ENCODE measurements around the gene EIF1.
"Not testable (repeated sequence)": the region's sequence is repeated elsewhere in the genome, so short reads cannot be mapped to it uniquely, and the experiment has no call there.

EIF1 gene

GRCh38 chr17:41695134-41695661 is 6.5 kb downstream of the EIF1 start:
- no peak overlapping the region for H3K27ac Mint-ChIP-seq
- no peak for DNase-seq (ENCODE audit: low spot score)
- no peak overlapping the region for H3K4me3 Mint-ChIP-seq
- H3K36me3 Mint-ChIP-seq (ENCODE audit: low read depth), result peaks cover 42% of the 10 kb centered on the region
- H3K9me3 Mint-ChIP-seq, result no peaks in the 10 kb centered on the region
- no peaks in the 10 kb centered on the region for H3K27me3 Mint-ChIP-seq (ENCODE audit: low read depth)
- peaks cover 26% of the 10 kb centered on the region for H3K4me1 Mint-ChIP-seq (ENCODE audit: low read depth)

- Mint-ChIP-seq H3K9me3 (no peaks in the 10 kb centered on the region), H3K4me3 (no peak overlapping the region), H3K27me3 (ENCODE audit: low read depth) (peaks cover 1% of the 10 kb centered on the region), H3K36me3 (ENCODE audit: low read depth) (peaks cover 32% of the 10 kb centered on the region), H3K4me1 (ENCODE audit: low read depth) (peaks cover 21% of the 10 kb centered on the region), H3K27ac (peak overlapping the region; percentile 78)
- DNase-seq (ENCODE audit: low spot score), result peak; percentile 49
These were observed 7.5 kb downstream of the EIF1 start for GRCh38 chr17:41695954-41696757.

- Mint-ChIP-seq H3K4me3 (no peak overlapping the region), H3K36me3 (ENCODE audit: low read depth) (peaks cover 21% of the 10 kb centered on the region), H3K4me1 (ENCODE audit: low read depth) (peaks cover 15% of the 10 kb centered on the region), H3K9me3 (no peaks in the 10 kb centered on the region), H3K27ac (no peak overlapping the region), H3K27me3 (ENCODE audit: low read depth) (peaks cover 6% of the 10 kb centered on the region)
- DNase-seq (ENCODE audit: low spot score), result no peak
These were observed 8.7 kb downstream of the EIF1 start for GRCh38 chr17:41697122-41697962.

GRCh38 chr17:41700843-41701242 is 12.2 kb downstream of the EIF1 start:
- not testable (repeated sequence) for H3K4me3 Mint-ChIP-seq; DNase-seq (ENCODE audit: low spot score); H3K27me3 Mint-ChIP-seq (ENCODE audit: low read depth); H3K36me3 Mint-ChIP-seq (ENCODE audit: low read depth); H3K9me3 Mint-ChIP-seq; H3K27ac Mint-ChIP-seq
- H3K4me1 Mint-ChIP-seq (ENCODE audit: low read depth), result peaks cover 11% of the 10 kb centered on the region

- Mint-ChIP-seq H3K27ac (no peak overlapping the region), H3K4me1 (ENCODE audit: low read depth) (peaks cover 2% of the 10 kb centered on the region), H3K27me3 (ENCODE audit: low read depth) (peaks cover 13% of the 10 kb centered on the region), H3K36me3 (ENCODE audit: low read depth) (no peaks in the 10 kb centered on the region), H3K4me3 (no peak overlapping the region), H3K9me3 (no peaks in the 10 kb centered on the region)
- no peak for DNase-seq (ENCODE audit: low spot score)
These were observed 14.0 kb downstream of the EIF1 start for GRCh38 chr17:41702712-41703111.

- peaks cover 16% of the 10 kb centered on the region for H3K27me3 Mint-ChIP-seq (ENCODE audit: low read depth)
- H3K36me3 Mint-ChIP-seq (ENCODE audit: low read depth), result no peaks in the 10 kb centered on the region
- no peak for DNase-seq (ENCODE audit: low spot score)
- peaks cover 2% of the 10 kb centered on the region for H3K4me1 Mint-ChIP-seq (ENCODE audit: low read depth)
- H3K4me3 Mint-ChIP-seq, result no peak overlapping the region
- H3K27ac Mint-ChIP-seq, result no peak overlapping the region
- H3K9me3 Mint-ChIP-seq, result no peaks in the 10 kb centered on the region
These were observed 16.7 kb downstream of the EIF1 start for GRCh38 chr17:41705271-41705991.

- H3K27me3 Mint-ChIP-seq (ENCODE audit: low read depth), result peaks cover 10% of the 10 kb centered on the region
- H3K4me3 Mint-ChIP-seq, result no peak overlapping the region
- no peaks in the 10 kb centered on the region for H3K36me3 Mint-ChIP-seq (ENCODE audit: low read depth)
- H3K9me3 Mint-ChIP-seq, result no peaks in the 10 kb centered on the region
- H3K4me1 Mint-ChIP-seq (ENCODE audit: low read depth), result peaks cover 4% of the 10 kb centered on the region
- DNase-seq (ENCODE audit: low spot score), result no peak
- no peak overlapping the region for H3K27ac Mint-ChIP-seq
These were observed 19.4 kb downstream of the EIF1 start for GRCh38 chr17:41707803-41708669.

GRCh38 chr17:41710472-41711090 is 21.9 kb downstream of the EIF1 start:
- Mint-ChIP-seq H3K4me3 (no peak overlapping the region), H3K27ac (no peak overlapping the region), H3K36me3 (ENCODE audit: low read depth) (no peaks in the 10 kb centered on the region), H3K9me3 (no peaks in the 10 kb centered on the region), H3K27me3 (ENCODE audit: low read depth) (peaks cover 8% of the 10 kb centered on the region), H3K4me1 (ENCODE audit: low read depth) (peaks cover 4% of the 10 kb centered on the region)
- DNase-seq (ENCODE audit: low spot score), result no peak

- no peak within 1 kb of the TSS for H3K27ac Mint-ChIP-seq
- no peaks in the 10 kb centered on the region for H3K9me3 Mint-ChIP-seq
- peaks cover 4% of the 10 kb centered on the region for H3K4me1 Mint-ChIP-seq (ENCODE audit: low read depth)
- peaks cover 8% of the 10 kb centered on the region for H3K27me3 Mint-ChIP-seq (ENCODE audit: low read depth)
- H3K4me3 Mint-ChIP-seq, result no peak within 1 kb of the TSS
- no peak for DNase-seq (ENCODE audit: low spot score)
- no peaks in the 10 kb centered on the region for H3K36me3 Mint-ChIP-seq (ENCODE audit: low read depth)
These were observed 23.1 kb downstream of the EIF1 start, which contains the start of gene GAST for GRCh38 chr17:41711669-41712400. TSS of gene GAST (plus strand) at chr17:41712331. CDS start at chr17:41715437, 3,106 bp downstream.

GRCh38 chr17:41717408-41718286 is 29.0 kb downstream of the EIF1 start:
- Mint-ChIP-seq H3K27me3 (ENCODE audit: low read depth) (no peaks in the 10 kb centered on the region), H3K36me3 (ENCODE audit: low read depth) (no peaks in the 10 kb centered on the region), H3K27ac (no peak overlapping the region), H3K4me3 (no peak overlapping the region), H3K4me1 (ENCODE audit: low read depth) (no peaks in the 10 kb centered on the region), H3K9me3 (no peaks in the 10 kb centered on the region)
- DNase-seq (ENCODE audit: low spot score), result no peak

GRCh38 chr17:41718287-41718645 is 29.6 kb downstream of the EIF1 start:
- no peak for DNase-seq (ENCODE audit: low spot score)
- Mint-ChIP-seq H3K36me3 (ENCODE audit: low read depth) (no peaks in the 10 kb centered on the region), H3K27me3 (ENCODE audit: low read depth) (no peaks in the 10 kb centered on the region), H3K27ac (no peak overlapping the region), H3K4me3 (no peak overlapping the region), H3K4me1 (ENCODE audit: low read depth) (no peaks in the 10 kb centered on the region), H3K9me3 (no peaks in the 10 kb centered on the region)

Data from T-helper 2 cell treated with Interferon-gamma antibody and Interleukin-4, amounts not matched to agents 5 μg/mL and 100 μg/mL, for 36 hours (primary cell).